ENCODE measurements around the gene KCNE4. TPM values are rescaled to one million over a fixed set of nuclear protein-coding genes. Genes with fewer than 3 reads are reported as not detected.

Gene KCNE4
- total and polyA plus RNA-seq, 2 experiments from 2014 or later = not detected

DNA sequence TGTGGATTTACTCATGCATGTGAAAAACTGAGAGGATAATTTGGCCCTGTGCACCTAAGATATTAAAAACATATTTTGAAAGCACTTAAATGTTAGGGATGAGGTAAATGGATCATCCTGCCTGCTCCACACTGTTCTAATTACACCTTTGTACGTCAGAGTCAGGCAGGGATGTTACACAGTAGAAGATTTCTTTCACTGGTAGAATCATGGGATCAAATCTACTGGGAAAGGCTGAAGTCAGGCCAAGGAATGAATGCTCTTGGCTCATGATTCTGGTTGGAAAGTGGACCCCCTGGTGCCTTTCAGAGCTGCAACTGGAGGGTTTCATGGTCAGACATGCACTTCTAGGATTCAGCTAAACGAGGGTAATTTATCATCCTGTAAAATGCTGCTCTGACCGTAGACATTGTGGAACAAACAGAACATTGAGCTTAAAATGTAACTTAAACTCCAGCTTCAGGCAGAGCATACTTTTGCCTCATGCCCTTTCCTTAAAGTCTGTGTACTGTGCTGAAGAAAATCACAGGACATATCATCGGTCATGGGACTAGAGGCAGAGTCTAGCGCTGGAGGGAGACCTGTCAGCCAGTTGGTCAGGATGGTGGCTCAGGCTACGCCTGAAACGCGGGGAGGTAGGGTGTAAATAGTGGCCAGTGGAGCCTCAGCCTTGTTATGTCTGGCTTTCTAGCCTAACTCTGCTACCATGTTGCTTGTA is 4.9 kb downstream of the KCNE4 start (continued):
- TF ChIP-seq, protein P1, sequence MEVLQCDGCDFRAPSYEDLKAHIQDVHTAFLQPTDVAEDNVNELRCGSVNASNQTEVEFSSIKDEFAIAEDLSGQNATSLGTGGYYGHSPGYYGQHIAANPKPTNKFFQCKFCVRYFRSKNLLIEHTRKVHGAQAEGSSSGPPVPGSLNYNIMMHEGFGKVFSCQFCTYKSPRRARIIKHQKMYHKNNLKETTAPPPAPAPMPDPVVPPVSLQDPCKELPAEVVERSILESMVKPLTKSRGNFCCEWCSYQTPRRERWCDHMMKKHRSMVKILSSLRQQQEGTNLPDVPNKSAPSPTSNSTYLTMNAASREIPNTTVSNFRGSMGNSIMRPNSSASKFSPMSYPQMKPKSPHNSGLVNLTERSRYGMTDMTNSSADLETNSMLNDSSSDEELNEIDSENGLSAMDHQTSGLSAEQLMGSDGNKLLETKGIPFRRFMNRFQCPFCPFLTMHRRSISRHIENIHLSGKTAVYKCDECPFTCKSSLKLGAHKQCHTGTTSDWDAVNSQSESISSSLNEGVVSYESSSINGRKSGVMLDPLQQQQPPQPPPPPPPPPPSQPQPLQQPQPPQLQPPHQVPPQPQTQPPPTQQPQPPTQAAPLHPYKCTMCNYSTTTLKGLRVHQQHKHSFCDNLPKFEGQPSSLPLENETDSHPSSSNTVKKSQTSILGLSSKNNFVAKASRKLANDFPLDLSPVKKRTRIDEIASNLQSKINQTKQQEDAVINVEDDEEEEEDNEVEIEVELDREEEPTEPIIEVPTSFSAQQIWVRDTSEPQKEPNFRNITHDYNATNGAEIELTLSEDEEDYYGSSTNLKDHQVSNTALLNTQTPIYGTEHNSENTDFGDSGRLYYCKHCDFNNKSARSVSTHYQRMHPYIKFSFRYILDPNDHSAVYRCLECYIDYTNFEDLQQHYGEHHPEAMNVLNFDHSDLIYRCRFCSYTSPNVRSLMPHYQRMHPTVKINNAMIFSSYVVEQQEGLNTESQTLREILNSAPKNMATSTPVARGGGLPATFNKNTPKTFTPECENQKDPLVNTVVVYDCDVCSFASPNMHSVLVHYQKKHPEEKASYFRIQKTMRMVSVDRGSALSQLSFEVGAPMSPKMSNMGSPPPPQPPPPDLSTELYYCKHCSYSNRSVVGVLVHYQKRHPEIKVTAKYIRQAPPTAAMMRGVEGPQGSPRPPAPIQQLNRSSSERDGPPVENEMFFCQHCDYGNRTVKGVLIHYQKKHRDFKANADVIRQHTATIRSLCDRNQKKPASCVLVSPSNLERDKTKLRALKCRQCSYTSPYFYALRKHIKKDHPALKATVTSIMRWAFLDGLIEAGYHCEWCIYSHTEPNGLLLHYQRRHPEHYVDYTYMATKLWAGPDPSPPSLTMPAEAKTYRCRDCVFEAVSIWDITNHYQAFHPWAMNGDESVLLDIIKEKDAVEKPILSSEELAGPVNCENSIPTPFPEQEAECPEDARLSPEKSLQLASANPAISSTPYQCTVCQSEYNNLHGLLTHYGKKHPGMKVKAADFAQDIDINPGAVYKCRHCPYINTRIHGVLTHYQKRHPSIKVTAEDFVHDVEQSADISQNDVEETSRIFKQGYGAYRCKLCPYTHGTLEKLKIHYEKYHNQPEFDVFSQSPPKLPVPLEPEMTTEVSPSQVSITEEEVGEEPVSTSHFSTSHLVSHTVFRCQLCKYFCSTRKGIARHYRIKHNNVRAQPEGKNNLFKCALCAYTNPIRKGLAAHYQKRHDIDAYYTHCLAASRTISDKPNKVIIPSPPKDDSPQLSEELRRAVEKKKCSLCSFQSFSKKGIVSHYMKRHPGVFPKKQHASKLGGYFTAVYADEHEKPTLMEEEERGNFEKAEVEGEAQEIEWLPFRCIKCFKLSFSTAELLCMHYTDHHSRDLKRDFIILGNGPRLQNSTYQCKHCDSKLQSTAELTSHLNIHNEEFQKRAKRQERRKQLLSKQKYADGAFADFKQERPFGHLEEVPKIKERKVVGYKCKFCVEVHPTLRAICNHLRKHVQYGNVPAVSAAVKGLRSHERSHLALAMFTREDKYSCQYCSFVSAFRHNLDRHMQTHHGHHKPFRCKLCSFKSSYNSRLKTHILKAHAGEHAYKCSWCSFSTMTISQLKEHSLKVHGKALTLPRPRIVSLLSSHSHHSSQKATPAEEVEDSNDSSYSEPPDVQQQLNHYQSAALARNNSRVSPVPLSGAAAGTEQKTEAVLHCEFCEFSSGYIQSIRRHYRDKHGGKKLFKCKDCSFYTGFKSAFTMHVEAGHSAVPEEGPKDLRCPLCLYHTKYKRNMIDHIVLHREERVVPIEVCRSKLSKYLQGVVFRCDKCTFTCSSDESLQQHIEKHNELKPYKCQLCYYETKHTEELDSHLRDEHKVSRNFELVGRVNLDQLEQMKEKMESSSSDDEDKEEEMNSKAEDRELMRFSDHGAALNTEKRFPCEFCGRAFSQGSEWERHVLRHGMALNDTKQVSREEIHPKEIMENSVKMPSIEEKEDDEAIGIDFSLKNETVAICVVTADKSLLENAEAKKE (CRISPR knock-in tag; IDR thresholded peaks at IDR 0.05) = no peak

DNA sequence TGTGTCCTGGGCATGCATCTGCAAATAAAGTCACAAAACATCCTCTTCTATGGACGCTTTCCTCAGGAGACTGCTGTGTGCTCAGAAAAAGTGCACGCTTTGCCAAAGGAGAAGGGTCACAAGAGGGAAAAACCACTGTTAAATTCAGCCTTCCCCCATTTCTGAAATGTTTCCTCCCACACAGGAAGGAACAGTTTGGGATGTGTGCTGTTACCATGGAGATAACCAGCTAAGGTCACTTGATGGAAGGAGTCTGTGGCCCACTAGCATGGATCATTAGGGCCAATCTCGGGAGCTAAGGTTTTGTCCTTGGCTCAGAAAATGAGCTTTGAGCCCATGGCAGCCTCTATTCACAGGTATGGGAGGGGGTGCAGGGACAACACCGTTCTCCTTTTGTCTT is 5.6 kb downstream of the KCNE4 start:
- no peak for DNase-seq (ENCODE audit: low spot score)
- no peak for TF ChIP-seq JUNB (IDR thresholded peaks at IDR 0.05; ENCODE audit: unreplicated experiment)
- Histone ChIP-seq H3K27ac (ENCODE audit: low read depth) (no peak overlapping the region), H3K4me3 (no peak overlapping the region), H3K36me3 (ENCODE audit: insufficient read depth) (no peaks in the 10 kb centered on the region), H3K27me3 (ENCODE audit: insufficient read depth) (no peaks in the 10 kb centered on the region), H3K9me2 (ENCODE audit: insufficient read depth) (no peaks in the 10 kb centered on the region; the same call in 1 of the 2 replicates), H2AFZ (no peak overlapping the region), H3K79me2 (replicated peaks; ENCODE audit: insufficient read depth) (no peaks in the 10 kb centered on the region), H3K4me1 (ENCODE audit: insufficient read depth) (no peaks in the 10 kb centered on the region), H4K20me1 (replicated peaks; ENCODE audit: insufficient read depth) (no peaks in the 10 kb centered on the region), H3F3A (replicated peaks; ENCODE audit: low read depth) (no peaks in the 10 kb centered on the region), H3K4me2 (no peak overlapping the region)
- no peak for ATAC-seq
- Mint-ChIP-seq H3K4me1 (peaks cover 13% of the 10 kb centered on the region), H3K27me3 (ENCODE audit: insufficient read depth, low read depth, poor library complexity) (peaks cover 3% of the 10 kb centered on the region), H3K36me3 (ENCODE audit: low read depth) (no peaks in the 10 kb centered on the region), H3K9me3 (no peaks in the 10 kb centered on the region; the same call in 1 of the 3 replicates), H3K4me3 (no peak overlapping the region), H3K27ac (no peak overlapping the region)

Data from GM23338 (cell line).